Body of pancreas (tissue), 4 donors: ENCODE data around the gene TMED5. TPM values are rescaled to one million over a fixed set of nuclear protein-coding genes. Genes with fewer than 3 reads are reported as not detected.

Experiments
- ATAC-seq: fragments of 150-250 bp; one replicate; pipeline ENCODE4 v1.9.1; 2016
- DNase-seq, 4 donors: peaks; one replicate each; pipeline ENCODE4 v3.0.0-alpha.2; 2019
- H3K27ac ChIP-seq, 4 donors: fragments of 200-600 bp; sonication (generic); 1 replicate in 3 of 4; 2 replicates in 1 of 4; pipeline versions ENCODE4 v1.5.1 to v1.6.1; 2016 to 2019; ENCODE audit warnings: mild to moderate bottlenecking in 1 of 4, mixed read lengths in 1 of 4, moderate library complexity in 1 of 4
- H3K27me3 ChIP-seq, 2 donors: fragments of 200-600 bp; sonication (generic); one replicate each; pipeline ENCODE4 v1.6.0; 2016; ENCODE audit warnings: mild to moderate bottlenecking in 1 of 2
- H3K36me3 ChIP-seq, 2 donors: fragments of 200-600 bp; sonication (generic); replicated peaks in 1 of 2; 2 replicates each; pipeline ENCODE4 v1.5.1; 2016; ENCODE audit warnings: low read depth in 2 of 2; ENCODE audit not compliant: insufficient read depth in 1 of 2
- H3K4me1 ChIP-seq: fragments of 200-600 bp; sonication (generic); one replicate; pipeline ENCODE4 v1.6.0; 2016
- H3K4me3 ChIP-seq, 2 donors: fragments of 200-600 bp; sonication (generic); 1 replicate in 1 of 2; 2 replicates in 1 of 2; pipeline ENCODE4 v1.5.1; 2016 to 2019
- H3K9me3 ChIP-seq, 3 donors: fragments of 200-600 bp; sonication (generic); 1 replicate in 2 of 3; 2 replicates in 1 of 3; pipeline ENCODE4 v1.5.1; 2016
- POLR2A ChIP-seq, 3 donors: fragments of 450-650 bp; IDR thresholded peaks; one replicate each; pipeline ENCODE4 v1.6.1; 2016; ENCODE audit warnings: antibody characterized with exemption in 3 of 3, mild to moderate bottlenecking in 2 of 3
- WGBS, 2 donors: methylation state at CpG; one replicate each; pipeline ENCODE4 v1.1.5; 2017; 5-methylcytosine and 5-hydroxymethylcytosine counted together
- intact Hi-C: fragments of 100-400 bp; cut with DNase I; formaldehyde crosslinking; loops from one replicate; pipeline ENCODE4 v1.15.1; 2023
- total RNA-seq, 2 donors: library from RNA; depleted of rRNA; stranded (reverse); fragments of >200 nt; gene quantifications; one replicate each; pipeline ENCODE4 v1.1.0, GENCODE V29; 2016
- TF ChIP-seq, protein P1 (sequence below), 7 experiments: fragments of 450-650 bp in 4 of 7; fragments of 200-600 bp in 3 of 7; sonication (generic) in 3 of 7; IDR thresholded peaks; one replicate each; pipeline ENCODE4 v1.5.1; 2016 to 2019; ENCODE audit warnings: antibody characterized with exemption in 7 of 7

TMED5 gene
- total RNA-seq, 2 donors from 2014 or later = 31.1 to 31.3 TPM

GRCh38 chr1:93159337-93159736, 20.9 kb downstream of the TMED5 start:
- Histone ChIP-seq H3K27me3 (no peaks in the 10 kb centered on the region), H3K4me3 (no peak overlapping the region), H3K27ac (no peak overlapping the region), H3K36me3 (peaks cover 0 to 12% of the 10 kb centered on the region in 2 donors), H3K9me3 (no peaks in the 10 kb centered on the region), H3K4me1 (peaks cover 4% of the 10 kb centered on the region)
- 82 to 83% methylated on average over 2 of the region's 2 CpGs for WGBS, 2 donors
- DNase-seq (no peak), ATAC-seq (no peak)
- TF ChIP-seq POLR2A (IDR thresholded peaks at IDR 0.05) = no peak
- TF ChIP-seq, protein P1, sequence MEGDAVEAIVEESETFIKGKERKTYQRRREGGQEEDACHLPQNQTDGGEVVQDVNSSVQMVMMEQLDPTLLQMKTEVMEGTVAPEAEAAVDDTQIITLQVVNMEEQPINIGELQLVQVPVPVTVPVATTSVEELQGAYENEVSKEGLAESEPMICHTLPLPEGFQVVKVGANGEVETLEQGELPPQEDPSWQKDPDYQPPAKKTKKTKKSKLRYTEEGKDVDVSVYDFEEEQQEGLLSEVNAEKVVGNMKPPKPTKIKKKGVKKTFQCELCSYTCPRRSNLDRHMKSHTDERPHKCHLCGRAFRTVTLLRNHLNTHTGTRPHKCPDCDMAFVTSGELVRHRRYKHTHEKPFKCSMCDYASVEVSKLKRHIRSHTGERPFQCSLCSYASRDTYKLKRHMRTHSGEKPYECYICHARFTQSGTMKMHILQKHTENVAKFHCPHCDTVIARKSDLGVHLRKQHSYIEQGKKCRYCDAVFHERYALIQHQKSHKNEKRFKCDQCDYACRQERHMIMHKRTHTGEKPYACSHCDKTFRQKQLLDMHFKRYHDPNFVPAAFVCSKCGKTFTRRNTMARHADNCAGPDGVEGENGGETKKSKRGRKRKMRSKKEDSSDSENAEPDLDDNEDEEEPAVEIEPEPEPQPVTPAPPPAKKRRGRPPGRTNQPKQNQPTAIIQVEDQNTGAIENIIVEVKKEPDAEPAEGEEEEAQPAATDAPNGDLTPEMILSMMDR (IDR thresholded peaks at IDR 0.05) = no peak
- intact Hi-C loops = no loop called here

DNA sequence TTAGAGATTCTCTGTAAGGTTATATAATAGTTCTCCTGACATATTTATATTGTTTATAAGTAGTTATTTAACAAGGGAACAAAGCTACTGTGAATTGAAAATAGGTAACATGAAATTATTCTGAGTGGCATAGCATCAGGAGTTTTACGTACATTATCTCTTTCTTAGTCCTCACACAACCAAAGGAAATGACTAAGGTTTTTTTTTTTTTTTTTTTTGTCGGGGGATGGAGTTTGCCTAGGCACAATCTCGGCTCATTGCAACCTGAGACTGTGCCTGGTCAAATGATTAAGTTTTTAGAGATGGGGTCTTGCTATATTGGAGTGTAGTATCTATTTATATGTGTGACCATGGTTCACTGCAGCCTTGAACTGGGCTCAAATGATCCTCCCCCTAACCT, 24.9 kb downstream of the TMED5 start:
- H3K27me3 ChIP-seq = no peaks in the 10 kb centered on the region
- ATAC-seq = no peak
- intact Hi-C loops = no loop called here

GRCh38 chr1:93154898-93155297, 25.3 kb downstream of the TMED5 start:
- intact Hi-C loops = no loop called here
- Histone ChIP-seq H3K9me3 (no peaks in the 10 kb centered on the region), H3K4me1 (no peaks in the 10 kb centered on the region), H3K4me3 (no peak overlapping the region), H3K36me3 (peaks cover 0 to 12% of the 10 kb centered on the region in 2 donors), H3K27ac (no peak overlapping the region), H3K27me3 (no peaks in the 10 kb centered on the region)
- no peak for TF ChIP-seq POLR2A (IDR thresholded peaks at IDR 0.05)
- TF ChIP-seq, protein P1 (IDR thresholded peaks at IDR 0.05) = no peak
- no peak for DNase-seq
- no peak for ATAC-seq

More for the DNA sequence above, 24.9 kb downstream of the TMED5 start:
- peaks cover 0 to 12% of the 10 kb centered on the region in 2 donors for H3K36me3 ChIP-seq
- H3K4me1 ChIP-seq = no peaks in the 10 kb centered on the region
- 57 to 87% methylated on average over 3 of the region's 3 CpGs for WGBS, 2 donors
- H3K4me3 ChIP-seq = no peak overlapping the region
- DNase-seq = no peak
- H3K9me3 ChIP-seq = no peaks in the 10 kb centered on the region
- no peak overlapping the region for H3K27ac ChIP-seq
- TF ChIP-seq, protein P1 (IDR thresholded peaks at IDR 0.05) = no peak
- TF ChIP-seq POLR2A (IDR thresholded peaks at IDR 0.05) = no peak

DNA sequence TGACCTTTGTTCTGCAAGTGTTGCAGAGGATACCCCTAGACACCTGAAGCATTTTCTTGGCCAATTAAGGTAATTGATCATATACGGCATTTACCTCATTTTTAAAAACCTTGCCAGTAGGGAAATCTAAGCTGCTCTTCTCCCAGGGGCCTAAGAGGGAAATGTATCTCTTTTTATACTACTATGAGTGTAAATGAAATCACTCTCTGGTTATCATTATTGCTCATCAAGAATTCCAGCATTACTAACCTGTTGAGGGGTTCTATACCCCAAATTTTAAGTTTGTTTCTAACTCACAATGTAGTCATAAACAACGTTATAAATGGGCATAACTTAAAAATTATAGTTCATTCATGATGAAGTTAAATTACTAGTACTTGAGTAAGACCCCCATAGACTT, 27.4 kb downstream of the TMED5 start:
- H3K27ac ChIP-seq = no peak overlapping the region
- intact Hi-C loops = no loop called here
- H3K27me3 ChIP-seq = no peaks in the 10 kb centered on the region
- DNase-seq = no peak
- no peak for ATAC-seq
- H3K36me3 ChIP-seq = peaks cover 0 to 6% of the 10 kb centered on the region in 2 donors
- WGBS, 2 donors = 88 to 91% methylated on average over 2 of the region's 2 CpGs
- H3K4me1 ChIP-seq = peaks cover 3% of the 10 kb centered on the region
- no peaks in the 10 kb centered on the region for H3K9me3 ChIP-seq
- TF ChIP-seq POLR2A (IDR thresholded peaks at IDR 0.05) = no peak
- TF ChIP-seq, protein P1 (IDR thresholded peaks at IDR 0.05) = no peak
- H3K4me3 ChIP-seq = no peak overlapping the region

DNA sequence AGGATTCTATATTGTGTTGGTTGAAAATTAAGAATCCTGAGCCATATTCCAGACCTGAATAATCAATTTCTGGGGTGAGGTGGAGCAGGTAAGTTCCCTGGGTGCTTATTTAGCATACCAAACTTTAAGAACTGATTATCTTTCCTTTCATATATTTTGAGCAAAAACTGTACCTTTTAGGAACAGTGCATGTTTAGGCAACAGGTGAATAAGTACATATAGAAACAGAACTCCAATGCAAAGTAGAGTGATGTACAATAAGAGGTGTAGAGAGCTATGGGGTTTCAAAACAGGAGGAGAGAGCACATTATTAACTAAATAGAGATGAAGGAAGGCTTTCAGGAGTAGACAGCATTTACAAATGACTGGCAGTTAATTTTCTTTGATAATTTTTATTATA, 28.7 kb downstream of the TMED5 start:
- H3K9me3 ChIP-seq = no peaks in the 10 kb centered on the region
- ATAC-seq (no peak), DNase-seq (no peak)
- peaks cover 6% of the 10 kb centered on the region for H3K4me1 ChIP-seq
- no peaks in the 10 kb centered on the region for H3K27me3 ChIP-seq
- no peak overlapping the region for H3K4me3 ChIP-seq
- no peak for TF ChIP-seq POLR2A (IDR thresholded peaks at IDR 0.05)
- TF ChIP-seq, protein P1 (IDR thresholded peaks at IDR 0.05) = no peak
- H3K36me3 ChIP-seq = peaks cover 0 to 6% of the 10 kb centered on the region in 2 donors
- intact Hi-C loops = no loop called here
- H3K27ac ChIP-seq = no peak overlapping the region
